NCI-H2029 (cell line): Measurements from ENCODE around the gene PLIN4.
A peak's percentile ranks its signal among the peaks of the same experiment; 100 is the strongest.
"Not testable (repeated sequence)": the region's sequence is repeated elsewhere in the genome, so short reads cannot be mapped to it uniquely, and the experiment has no call there.

Source experiments
- DNase-seq: peaks from one replicate; lab custom pipeline; 2025; lab: John Stamatoyannopoulos, UW

The PLIN4 gene, protein sequence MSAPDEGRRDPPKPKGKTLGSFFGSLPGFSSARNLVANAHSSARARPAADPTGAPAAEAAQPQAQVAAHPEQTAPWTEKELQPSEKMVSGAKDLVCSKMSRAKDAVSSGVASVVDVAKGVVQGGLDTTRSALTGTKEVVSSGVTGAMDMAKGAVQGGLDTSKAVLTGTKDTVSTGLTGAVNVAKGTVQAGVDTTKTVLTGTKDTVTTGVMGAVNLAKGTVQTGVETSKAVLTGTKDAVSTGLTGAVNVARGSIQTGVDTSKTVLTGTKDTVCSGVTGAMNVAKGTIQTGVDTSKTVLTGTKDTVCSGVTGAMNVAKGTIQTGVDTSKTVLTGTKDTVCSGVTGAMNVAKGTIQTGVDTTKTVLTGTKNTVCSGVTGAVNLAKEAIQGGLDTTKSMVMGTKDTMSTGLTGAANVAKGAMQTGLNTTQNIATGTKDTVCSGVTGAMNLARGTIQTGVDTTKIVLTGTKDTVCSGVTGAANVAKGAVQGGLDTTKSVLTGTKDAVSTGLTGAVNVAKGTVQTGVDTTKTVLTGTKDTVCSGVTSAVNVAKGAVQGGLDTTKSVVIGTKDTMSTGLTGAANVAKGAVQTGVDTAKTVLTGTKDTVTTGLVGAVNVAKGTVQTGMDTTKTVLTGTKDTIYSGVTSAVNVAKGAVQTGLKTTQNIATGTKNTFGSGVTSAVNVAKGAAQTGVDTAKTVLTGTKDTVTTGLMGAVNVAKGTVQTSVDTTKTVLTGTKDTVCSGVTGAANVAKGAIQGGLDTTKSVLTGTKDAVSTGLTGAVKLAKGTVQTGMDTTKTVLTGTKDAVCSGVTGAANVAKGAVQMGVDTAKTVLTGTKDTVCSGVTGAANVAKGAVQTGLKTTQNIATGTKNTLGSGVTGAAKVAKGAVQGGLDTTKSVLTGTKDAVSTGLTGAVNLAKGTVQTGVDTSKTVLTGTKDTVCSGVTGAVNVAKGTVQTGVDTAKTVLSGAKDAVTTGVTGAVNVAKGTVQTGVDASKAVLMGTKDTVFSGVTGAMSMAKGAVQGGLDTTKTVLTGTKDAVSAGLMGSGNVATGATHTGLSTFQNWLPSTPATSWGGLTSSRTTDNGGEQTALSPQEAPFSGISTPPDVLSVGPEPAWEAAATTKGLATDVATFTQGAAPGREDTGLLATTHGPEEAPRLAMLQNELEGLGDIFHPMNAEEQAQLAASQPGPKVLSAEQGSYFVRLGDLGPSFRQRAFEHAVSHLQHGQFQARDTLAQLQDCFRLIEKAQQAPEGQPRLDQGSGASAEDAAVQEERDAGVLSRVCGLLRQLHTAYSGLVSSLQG (N-terminal part only)

DNA sequence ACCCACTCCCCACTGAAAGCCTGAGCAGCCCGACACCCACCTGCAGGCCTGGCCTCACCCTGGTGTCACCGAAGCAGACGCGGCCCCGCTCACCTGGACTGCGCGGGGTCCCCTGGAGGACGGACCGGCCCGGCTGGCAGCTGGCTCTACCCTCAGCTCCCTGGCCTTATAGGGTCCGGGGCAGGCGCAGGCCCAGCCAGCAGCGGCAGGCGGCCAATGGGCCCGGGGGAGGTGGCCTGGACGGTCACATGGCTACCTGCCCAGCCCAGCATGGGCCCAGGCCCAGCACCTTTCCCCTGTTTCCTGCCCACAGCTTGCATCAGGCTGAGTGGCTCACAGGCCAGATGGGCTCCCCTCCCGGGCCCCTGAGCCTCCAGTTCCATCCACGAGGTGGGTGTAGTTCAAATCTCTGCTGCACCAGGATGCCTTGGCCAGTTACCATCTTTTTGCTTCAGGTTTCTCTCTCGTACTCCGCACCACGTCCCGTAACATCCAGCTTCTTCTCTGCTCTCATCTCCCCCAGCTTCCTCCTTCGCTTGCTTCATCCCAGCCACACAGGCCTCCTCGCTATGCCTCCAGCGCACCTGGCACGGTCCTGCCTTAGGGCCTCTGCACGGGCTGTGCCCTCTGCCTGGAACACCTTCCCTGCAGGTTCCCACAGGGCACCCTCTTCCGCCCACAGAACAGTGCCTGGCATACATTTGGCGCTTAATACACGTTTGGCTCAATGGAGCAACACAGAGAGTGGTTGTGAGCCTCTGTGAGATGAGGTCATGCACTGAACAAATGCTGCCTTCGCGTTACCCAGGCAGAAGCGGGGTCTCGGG lies at the start of gene PLIN4:
Gene PLIN4 (minus strand): TSS at position 142 of the 827 bp plus-strand sequence. CDS start 214 bp downstream, outside the sequence.
- DNase-seq, result no peak

DNA sequence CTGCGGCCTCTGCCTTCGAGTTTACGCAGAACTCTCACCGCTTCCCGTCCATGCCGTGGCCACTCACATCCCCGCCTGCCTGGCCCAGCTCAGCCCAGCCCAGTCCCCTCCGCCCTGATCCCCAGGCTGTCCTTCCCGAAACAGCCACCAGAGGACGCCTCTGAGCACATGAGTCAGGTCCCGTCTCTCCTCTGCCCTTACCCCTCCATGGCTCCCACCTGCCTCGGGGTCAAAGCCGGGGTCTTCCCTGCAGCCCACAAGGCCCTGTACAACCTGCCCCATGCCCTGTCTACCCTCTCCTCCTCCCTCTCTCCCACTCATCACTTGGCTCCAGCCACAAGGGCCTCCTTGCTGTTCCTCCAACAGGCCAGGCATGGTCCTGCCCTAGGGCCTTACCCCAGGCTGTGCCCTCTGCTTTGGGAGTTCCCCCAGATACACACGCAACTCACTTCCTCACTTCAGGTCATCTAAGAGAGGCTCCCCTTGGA lies 49.3 kb upstream of the PLIN4 start:
- no peak for DNase-seq

DNA sequence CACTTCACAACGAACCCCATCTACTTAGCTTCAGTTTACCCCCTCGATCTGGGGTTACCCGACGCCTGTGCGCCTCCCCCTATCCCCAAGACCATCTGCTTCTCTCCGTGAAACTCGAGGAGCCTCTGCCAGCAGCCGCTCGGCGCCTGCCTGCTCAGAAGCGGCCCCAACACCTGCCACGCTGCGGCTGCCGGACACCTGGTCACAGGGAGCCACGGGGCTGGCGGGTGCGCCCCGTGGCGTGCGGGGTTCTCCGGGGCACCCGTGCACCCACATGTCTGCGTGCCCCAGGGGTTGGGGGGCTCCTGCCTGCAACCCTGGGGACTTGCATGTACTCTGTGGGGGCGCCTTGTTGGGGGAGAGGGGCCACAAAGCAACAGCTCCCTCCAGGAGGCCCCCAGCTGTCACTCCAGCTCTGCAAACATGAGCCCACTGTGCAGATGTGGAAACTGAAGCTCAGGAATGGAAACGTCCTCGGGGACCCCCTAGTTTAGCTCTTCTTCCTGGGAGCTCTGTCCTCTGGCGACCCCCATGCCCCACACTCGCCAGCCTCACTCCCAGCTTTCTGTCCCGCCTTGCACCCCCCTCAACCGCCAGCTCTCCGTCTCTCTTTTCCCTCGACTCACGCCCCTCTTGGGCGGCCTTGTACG lies 48.2 kb upstream of the PLIN4 start:
- no peak for DNase-seq

DNA sequence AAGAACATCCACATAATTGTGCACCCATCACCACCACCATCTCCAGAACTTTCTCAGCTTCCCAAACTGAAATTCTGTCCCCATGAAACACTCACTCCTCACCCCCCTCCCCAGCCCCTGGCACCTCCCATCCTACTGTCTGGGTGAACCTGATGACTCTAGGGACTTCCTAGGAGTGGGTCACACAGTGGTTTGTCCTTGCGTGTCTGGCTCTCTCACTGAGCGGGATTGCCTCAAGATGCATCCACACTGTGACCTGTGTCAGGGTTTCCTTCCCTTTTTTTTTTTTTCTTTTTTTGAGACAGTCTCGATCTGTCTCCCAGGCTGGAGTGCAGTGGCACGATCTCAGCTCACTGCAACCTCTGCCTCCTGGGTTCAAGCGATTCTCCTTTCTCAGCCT lies 45.3 kb upstream of the PLIN4 start:
- not testable (repeated sequence) for DNase-seq

DNA sequence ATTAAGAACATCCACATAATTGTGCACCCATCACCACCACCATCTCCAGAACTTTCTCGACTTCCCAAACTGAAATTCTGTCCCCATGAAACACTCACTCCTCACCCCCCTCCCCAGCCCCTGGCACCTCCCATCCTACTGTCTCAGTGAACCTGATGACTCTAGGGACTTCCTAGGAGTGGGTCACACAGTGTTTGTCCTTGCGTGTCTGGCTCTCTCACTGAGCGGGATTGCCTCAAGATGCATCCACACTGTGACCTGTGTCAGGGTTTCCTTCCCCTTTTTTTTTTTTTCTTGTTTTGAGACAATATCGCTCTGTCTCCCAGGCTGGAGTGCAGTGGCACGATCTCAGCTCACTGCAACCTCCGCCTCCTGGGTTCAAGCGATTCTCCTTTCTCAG lies 43.8 kb upstream of the PLIN4 start:
- DNase-seq, result not testable (repeated sequence)

DNA sequence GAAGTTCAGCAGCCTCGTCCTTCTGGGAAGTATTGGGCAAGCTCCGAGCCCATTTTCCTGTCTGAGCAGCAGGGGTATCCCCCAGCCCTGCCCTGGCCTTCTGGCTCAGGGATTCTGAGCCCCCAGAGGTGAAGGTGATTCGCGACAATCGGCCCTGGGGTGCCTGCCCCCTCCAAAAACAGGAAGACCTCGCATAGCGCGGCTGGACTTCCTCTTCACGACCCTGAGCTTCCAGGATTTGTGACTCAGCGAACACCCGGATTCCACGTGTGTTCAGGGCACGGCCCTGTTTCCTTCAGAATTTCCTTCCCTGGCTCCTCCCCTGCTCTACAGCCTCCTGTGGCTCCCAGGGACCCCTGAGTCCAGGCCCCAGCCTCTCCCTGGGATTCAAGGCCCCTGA lies 41.3 kb upstream of the PLIN4 start, which contains the start of gene SEMA6B:
Gene SEMA6B (minus strand): TSS at position 116 of the 400 bp plus-strand sequence. CDS start 1,227 bp downstream, outside the sequence.
- DNase-seq, result no peak

DNA sequence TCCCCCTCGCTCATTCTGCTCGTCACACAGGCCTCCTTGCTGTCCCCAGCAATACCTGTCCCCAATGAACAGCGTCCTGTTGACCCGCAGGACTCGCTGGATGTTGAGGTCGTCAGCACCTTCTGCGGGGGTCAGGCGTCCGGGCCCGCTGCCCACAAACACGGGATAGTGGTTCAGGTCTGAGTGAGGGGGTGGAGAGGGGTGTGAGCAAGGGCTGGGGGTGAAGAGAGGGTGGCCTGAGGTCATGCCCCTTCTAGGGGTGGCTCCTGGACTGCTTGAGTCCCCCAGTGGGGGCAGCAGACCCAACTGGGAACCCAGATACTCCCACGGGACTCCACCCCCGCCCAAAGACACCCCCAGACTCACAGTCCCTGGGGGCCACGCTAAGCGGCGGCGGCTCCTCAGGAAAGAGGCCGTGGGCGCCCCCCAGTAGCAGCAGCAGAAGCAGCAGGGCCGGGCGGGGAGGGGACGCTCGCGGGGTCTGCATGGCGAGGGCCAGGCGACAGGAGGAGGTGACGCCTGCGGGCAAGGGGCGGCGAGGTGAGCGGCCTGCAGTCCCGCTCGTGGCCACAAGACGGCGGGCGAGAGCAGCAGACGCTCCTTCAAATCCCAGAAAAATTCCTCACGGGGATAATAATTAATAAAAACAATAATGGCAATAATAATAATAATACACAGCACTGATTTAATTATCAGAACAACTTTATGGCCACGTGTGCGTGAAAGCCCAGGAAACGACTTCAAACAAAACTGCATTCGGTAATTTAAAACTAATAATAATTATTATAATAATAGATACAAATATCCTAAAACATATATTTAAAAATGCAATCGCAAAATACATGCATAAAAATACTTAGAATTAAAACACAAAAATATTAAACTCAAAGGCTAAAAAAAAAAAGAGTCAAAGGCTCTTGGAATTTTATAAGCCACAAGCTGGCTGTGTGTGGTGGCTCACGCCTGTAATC lies 40.0 kb upstream of the PLIN4 start:
- DNase-seq, result no peak

DNA sequence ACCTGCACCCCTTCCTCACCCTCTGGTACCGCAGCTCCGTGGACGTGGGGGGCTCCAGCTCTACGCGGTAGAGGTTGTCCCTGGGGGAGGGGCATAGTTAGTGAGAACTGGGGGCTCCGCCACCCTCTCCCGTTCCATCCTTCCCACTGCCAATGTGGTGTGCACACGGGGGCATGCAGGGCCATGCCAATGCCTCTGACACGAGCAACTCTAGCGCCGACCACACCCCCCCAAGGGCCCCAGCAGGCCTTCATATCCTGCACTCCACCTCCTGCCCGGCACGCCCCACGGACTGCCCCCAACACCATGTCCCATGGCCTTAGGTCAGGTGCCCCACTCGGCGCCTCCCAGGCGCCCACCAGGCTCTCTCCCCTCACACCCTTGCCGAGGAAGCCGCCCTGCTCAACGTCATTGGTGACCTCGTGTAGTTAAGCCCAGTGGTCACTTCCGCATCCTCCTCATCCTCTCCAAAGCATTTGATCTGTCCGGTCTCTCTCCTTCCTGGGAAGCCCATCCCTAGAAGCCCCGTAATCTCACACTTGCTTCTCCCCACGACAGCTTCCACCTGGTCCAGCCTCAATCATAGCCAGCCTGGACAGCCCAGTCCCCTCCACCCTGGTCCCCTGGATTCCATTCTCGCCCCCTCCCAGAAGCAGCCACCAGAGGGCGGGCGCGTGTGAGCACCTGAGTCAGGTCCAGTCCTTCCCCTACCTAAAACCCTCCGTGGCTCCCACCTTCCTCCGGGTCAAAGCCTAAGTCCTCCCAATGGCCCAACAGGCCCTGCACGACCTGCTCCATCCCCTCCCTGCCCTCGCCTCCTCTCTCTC lies 39.1 kb upstream of the PLIN4 start:
- no peak for DNase-seq

DNA sequence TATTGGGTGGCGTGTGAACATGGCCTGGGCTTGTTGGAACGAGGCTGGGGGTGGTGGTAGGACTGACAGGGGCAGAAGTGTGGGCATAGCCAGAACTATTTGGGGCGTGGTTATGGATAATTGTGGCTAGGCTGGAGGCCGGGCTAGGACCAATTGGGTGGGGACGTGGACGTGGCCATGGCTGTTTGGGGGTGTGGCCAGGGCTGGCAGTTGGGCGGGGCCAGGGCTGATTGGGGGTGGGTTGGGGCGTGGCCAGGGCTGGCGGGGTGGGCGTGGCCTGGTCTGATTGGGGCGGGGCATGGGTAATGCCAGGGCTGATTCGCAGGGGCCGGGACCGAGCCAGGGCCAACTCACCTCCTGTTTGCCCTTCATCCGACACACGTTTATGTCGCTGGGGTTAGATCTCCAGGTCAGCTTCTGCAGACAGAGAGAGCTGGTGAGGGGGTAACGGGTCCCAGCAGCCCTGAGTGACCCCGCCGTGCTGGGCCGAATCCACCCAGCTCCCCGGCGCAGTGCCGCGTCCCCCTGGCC lies 38.4 kb upstream of the PLIN4 start:
- DNase-seq, result peak; percentile 37

DNA sequence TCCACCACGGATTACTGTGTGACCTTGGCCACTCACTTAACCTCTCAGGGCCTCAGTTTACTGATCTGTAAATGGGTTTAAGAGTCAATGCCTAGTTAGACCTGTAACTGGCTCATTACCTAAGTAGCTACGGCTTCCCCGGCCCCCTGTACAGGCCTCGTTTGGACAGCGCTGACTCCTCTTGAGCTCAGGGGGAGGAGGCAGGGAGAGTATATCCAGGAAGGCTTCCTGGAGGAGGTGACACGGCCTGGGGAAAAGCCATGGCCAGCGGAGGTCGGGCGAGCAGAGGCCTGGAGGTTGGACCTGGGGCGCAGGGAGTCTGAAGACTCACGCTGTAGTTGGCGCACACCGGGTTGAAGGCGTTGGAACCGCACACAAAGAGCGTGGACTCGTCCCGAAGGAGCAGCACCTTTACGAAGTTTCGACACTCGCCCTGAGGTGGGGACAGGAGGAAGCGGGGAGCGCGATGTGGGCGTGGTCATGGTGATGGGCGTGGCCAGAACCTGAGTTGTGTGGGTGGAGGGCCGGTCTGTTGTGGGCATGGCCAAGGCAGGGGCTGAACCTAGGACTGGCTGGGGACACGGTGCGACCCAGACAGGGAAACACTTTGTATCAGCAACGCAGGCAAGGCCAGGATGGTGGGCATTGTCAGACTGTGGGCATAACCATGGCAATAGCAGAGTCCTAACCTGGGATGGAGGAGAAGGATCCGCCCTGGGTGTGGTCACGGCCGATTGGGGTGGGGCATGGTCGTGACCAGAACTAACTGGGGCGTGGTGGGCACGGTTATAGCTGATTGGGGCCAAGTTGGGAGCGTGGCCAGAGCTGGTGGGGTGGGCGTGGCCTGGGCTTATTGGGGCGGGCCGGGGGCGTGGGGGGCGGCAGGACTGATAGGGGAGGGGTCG lies 37.6 kb upstream of the PLIN4 start:
- no peak for DNase-seq

DNA sequence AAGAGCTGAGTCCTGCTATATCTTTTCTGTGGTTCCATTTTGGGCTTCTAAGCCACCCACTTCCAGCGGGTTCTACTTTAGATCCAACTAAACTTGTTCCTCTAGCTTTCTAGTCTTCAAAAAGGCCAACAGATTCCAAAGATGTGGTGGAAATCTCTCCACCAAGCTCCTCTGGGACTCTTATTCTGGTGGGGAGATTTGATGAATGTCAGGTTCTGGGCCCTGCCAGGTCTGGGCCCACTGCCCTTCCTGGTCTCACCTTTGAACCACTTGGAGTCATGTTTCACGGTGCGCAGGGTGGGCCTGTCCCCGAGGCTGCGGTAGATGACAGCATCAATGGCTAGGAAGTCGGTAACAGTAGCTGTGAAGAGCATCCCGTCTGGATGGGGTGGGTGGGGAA lies 36.4 kb upstream of the PLIN4 start:
- no peak for DNase-seq

DNA sequence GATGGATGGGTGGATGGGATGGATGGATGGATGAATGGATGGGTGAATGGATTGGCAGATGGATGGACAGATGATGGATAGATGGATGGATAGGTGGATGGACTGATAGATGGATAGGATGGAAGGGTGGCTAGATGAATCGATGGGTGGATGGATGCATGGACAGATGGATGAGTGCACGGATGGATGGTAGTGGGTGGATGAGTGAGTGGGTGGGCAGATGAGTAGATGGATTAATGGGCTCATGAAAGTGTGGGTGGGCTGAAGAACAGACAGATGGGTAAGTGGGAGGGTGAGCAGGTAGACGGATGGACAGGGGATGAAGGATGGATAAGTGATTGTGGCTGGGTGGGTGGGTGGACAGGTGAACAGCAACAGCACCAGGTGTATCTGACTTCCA lies 35.5 kb upstream of the PLIN4 start:
- DNase-seq, result no peak

DNA sequence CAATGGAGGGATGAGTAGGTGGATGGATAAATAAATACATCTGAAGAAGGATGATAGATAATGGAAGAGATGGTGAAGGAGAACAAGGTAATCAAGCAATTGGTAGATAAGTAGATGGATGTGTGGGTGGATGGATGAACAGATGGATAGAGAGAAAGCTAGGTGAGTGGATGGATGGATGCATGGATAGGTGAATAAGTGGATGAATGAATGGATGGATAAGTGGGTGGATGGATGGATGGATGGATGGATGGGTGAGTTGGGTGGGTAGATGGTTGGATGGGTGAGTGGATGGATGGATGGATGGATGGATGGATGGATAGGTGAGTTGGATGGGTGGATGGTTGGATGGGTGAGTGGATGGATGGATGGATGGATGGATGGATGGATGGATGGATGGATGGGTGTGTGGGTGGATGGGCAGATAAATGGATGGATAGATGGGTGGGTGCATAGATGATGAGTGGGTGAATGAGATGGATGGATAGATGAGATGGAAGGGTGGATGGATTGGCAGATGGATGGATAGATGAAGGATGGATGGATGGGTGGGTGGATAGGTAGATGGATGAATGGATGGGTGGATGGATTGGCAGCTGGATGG lies 34.9 kb upstream of the PLIN4 start:
- DNase-seq, result no peak

DNA sequence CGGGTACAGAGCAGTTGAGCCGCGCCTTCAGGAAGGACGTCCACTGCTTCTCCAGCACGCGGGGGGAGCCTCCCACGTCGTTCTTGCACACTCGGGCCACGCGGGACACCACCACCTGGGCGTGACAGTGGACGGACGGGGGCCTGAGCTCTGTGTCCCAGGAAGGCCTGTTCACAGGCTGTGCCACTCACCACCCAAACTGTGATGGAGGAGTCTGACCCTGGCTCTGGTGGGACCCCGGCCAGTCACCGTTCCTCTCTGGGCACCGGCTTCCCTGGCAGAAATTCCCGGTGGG lies 34.2 kb upstream of the PLIN4 start:
- DNase-seq, result no peak

DNA sequence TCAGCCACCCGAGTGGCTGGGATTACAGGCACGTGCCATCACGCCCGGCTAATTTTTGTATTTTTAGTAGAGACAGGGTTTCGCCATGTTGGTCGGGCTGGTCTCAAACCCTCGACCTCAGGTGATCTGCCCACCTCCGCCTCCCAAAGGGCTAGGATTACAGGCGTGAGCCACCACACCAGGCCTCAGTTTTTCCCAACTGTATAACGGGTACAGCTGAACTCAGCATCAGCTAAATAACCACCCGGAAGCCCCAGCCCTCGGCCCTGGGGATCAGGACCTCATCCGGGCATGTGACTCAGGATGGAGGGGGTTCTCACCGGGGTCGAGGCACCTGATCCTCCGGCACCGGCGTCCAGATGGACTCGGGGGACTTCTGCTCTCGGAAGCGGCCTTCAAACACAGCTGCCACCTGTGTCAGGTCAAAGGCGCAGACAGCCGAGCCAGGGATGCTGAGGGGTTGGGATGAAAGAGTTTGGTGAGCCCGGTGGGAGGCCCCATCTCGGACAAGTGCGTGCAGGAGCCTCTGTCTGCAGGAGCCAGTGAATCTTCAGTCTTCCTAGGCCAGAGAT lies 32.3 kb upstream of the PLIN4 start:
- no peak for DNase-seq

DNA sequence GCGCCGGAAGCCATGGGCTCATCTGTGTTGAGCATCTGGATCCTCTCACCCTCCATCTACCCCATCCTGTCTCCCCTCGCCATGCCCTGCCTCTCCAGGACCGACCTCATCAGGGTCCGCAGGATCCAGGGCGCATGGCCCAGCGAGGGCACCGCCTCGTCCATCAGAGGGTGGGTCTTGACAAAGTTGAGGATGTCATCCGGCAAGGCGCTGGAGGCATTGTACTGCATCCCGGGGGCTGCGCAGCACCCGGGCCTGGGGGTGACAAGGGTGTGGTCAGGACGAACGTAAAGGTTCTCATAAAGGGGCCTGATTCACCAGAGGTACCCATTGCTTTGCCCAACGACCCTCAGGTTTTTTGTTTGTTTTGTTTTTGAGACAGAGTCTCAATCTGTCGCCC lies 31.7 kb upstream of the PLIN4 start:
- DNase-seq, result no peak

DNA sequence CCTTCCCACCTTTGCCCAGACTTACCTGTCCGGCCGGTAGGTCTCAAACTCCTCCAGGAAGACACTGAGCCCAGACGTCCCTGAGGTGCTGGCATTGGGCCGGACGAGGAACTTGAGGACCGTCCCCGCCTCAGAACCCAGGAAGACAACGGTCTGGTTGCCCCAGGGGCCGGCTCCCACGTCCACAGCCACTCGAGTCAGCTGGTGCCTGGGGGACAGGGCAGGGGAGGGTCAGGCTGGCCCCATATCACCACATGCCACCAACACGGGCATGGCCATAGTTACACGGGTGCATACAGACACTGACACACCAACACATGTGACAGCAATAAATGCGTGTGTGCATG lies 29.9 kb upstream of the PLIN4 start:
- DNase-seq, result no peak
